ENCODE measurements around the gene WWC1. TPM values are rescaled to one million over a fixed set of nuclear protein-coding genes. Genes with fewer than 3 reads are reported as not detected.

The WWC1 gene
- total RNA-seq, 1 donor from 2014 or later: 1.9 TPM

- no peak for ATAC-seq
- no peak for DNase-seq (ENCODE audit: missing footprints)
- intact Hi-C loops (cut with DNase I): loop anchor here (5.0 kb wide), 1 partner anchor 88 kb away; the partner anchor contains the start of gene PANK3
Measured at GRCh38 chr5:168489059-168489458, 197.6 kb downstream of the WWC1 start.

DNA sequence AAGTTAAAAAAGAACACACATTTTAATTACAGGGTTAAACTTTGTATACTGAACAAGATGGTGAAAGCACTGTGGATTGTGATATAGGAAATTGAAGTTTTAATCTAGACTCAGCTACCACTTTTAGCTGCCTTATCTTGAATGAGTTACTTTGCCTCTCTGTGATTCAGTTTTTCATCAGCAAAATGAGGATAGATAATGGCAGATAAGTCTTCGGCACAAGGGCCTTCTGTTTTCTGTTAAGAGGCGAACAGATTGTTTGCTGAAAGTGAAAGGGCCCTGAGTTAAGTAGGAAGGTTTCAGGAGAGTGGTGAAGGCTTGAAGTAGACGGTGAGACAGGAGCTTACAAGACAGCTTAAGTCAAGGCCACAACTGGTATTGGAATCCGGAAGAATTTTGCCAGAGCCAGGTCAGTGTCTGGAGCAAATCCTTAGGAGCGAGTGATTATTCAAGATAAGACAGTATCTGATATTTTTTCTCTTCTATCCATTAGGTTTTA is 202.7 kb downstream of the WWC1 start:
- no peak for ATAC-seq
- intact Hi-C loops (cut with DNase I): no loop called here

DNA sequence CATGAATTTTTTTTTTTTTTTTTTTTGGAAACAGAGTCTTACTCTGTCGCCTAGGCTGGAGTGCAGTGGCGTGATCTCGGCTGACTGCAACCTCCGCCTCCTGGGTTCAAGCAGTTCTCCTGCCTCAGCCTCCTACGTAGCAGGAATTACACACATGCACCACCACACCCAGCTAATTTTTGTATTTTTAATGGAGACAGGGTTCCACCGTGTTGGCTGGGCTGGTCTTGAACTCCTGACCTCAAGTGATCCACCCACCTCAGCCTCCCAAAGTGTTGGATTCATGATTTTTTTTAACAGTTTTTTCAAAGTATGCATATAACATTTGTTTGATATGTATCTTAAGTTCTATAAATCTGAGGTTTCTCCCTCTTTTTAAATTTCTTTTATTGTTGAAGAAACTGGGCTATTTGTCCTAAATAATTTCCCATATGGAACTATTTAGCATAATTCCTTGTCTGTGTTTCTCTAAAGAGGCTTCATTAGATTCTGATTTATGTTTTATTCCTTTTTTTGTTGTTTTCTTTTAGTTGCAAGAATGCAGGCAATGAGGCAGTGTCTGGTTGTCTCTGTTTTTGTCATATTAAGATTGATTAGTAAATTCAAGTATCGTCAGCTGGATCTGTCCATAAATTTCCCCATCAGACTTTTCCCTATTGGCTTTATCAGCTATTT is 211.3 kb downstream of the WWC1 start:
- DNase-seq (ENCODE audit: missing footprints) (no peak), ATAC-seq (no peak)
- intact Hi-C loops (cut with DNase I): no loop called here

More for the DNA sequence above, 202.7 kb downstream of the WWC1 start:
- DNase-seq (ENCODE audit: missing footprints): no peak

GRCh38 chr5:168513861-168514428 is 222.5 kb downstream of the WWC1 start:
- intact Hi-C loops (cut with DNase I): no loop called here
- no peak for DNase-seq (ENCODE audit: missing footprints)
- no peak for ATAC-seq

Other genes starting within 250 kb of the WWC1 start
- 47.1 TPM for gene RARS1, start 194.8 kb downstream of the WWC1 start, total RNA-seq
- gene FBLL1, start 237.7 kb downstream of the WWC1 start, total RNA-seq: not detected